ENCODE results near the gene ELK4.
A peak's percentile ranks its signal among the peaks of the same experiment; 100 is the strongest.

ELK4 gene

DNA sequence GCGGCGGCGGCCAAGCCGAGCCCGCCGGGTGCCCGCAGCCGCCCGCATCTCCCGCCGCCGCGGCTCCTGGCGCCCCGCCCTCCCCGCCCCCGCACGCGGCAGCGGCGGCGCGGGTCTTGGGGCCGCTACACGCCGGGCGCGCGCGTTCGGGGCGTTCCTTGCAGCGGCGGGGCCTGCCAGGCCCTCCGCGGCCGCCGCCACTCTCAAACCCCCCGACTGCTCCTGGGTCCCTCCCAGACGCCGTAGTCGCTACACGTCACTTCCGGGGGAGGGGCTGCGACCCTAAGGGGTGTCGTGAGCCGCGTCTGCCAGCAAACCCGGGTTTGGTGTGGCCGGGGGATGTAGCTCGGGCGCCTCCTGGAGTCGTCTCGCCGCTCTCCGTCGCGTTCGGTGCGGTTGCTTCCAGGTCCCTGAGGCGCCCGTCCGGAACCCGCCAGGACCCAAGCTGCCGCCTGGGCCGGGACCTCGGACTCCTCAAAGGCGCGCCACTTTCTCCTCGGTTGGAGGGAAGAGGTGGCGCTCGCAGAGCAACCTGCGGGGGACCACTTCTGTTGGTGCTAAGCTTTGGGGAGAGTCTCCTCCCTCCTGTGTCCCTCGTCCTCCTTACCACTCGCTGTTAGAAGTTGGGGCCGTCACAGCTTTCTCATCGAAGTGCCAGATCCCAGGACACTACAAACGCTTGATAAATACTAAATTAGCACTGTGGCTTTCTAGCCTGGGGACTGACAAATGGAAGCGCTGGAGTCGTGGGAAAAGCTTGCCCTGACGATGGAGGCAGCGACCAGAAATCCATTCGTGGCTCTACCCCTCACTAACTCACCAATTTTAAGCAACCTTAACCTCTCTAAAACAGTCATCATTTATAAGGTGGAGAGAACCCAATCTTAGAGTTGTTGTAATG lies at the start of gene ELK4:
TSS of gene ELK4 (minus strand) at position 244 of the 901 bp plus-strand sequence. CDS start 8,129 bp downstream, outside the sequence.
- peak; percentile 99 for DNase-seq

GRCh38 chr1:205681364-205681763 lies 49.6 kb upstream of the ELK4 start:
- no peak for DNase-seq

GRCh38 chr1:205680073-205680851 lies 48.5 kb upstream of the ELK4 start, which contains the start of gene SLC45A3:
Gene SLC45A3, minus strand, starts transcription at chr1:205680509. Its CDS starts 15,853 bp downstream, at chr1:205664656.
- DNase-seq, result no peak

DNA sequence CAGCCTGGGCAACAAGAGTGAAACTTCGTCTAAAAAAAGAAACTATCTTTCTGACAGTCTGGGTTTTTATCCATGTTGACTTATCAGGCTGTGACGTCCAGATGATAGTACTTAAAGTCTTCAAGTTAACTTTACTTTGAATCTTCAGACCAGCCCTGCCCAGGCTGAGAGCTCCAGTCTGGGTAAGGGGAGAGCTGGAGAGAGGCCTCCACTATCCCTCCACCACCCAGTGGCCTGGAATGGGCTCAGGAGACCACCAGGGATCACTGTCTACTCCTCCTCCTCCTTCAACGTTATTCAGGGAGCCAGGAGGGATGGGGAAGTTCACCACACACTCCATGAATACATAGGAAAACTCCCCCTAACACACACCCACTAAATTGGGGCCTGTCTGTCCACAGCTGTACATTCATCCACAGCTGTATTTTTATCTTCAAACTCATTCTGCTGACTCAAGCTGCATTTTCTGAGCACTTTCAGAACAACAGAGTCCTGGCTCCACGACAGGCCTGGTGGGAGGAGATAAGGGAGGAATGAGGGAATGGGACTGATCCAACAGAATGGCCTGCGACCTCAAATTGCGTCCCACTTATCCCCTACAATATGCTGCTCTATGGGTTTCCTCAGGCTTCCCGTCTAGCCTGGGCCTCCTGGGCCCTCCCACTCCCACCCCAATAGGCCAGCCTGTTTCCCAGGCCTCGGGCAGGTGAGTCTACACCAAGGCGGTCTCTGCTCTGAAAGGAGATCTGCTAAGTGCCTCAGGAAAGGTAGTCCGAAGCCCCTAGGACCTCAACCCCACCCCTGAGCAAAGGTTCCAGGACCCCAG lies 46.7 kb upstream of the ELK4 start:
- DNase-seq, result no peak

DNA sequence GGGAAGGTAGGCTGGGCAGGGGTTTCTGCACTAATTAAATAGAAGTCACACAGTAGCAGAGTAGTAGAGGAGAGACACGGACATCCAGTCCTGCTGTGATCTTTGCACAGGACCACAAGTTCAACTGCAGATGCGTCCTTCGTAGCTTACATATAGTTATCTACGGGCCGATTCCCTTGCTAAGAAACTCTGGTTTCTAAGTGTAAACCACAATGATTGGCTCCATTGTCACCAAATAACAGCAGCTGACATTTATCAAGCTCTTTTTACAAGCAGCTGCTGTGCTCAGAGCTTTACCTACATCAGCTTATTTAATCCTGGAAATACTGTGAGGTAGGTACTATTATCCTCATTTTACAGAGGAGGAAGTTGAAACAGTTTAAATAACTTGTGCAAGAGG lies 45.4 kb upstream of the ELK4 start:
- DNase-seq, result no peak

GRCh38 chr1:205676597-205676996 lies 44.8 kb upstream of the ELK4 start:
- DNase-seq, result no peak

- no peak for DNase-seq
Observed at GRCh38 chr1:205676002-205676401, 44.2 kb upstream of the ELK4 start.

GRCh38 chr1:205675247-205675646 lies 43.4 kb upstream of the ELK4 start:
- DNase-seq, result no peak

DNA sequence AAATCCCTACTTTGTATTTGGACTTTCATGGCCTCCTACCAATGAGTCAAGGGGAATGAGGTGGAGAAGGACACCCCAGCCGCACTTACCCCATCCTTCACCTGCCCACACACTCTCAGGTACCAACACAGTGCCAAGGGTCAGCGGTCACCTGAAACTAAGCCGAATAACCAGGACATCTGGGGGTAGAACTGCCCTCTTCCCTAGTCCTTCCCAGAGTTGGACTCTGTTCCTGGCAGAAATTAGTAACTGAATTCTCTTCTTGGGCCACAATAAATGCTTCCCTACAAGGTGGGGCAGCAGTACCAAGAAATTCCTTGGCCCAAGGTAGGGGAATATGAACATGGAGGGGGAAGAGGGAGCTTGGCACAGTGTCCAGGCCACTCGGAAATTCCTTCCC lies 41.2 kb upstream of the ELK4 start:
- DNase-seq, result no peak

DNA sequence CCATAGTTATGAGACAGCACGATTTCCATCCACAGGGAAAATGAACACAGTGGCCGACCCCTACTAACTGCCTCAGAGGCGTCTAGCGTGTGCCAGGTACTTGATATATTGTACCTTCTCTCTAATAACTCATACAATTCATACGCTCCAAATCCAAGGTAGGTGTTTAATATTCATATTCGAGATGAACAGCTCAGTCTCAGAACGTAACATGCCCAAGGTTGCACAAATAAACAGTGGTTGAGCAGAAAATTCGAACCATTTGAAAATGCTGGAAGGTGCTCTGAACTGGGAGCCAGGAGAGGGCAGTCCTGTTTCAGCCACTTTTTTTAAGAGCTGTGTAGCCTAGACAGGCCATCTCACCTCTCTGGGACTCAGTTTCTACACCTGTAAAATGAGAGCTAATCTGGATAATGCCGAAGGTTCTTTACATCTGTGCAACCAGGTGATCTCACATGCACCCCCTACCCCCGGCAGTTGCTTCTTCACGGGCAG lies 40.6 kb upstream of the ELK4 start:
- DNase-seq, result no peak

GRCh38 chr1:205670611-205671430 lies 39.0 kb upstream of the ELK4 start:
- DNase-seq, result no peak

DNA sequence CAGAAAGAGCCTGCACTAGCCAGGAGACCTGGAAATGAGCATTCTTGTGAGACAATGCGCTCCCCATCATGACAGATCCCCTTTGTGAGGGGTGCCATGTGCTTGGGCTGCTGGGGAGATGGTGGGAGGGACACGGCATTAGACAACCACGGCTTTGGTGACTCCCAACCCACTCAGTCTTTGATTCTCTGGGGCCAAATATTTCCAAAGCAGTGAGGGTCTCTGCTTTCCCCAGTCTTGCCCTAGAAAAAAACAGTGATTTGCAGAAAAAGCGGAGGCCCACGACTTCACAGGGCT lies 38.3 kb upstream of the ELK4 start:
- DNase-seq, result no peak

DNA sequence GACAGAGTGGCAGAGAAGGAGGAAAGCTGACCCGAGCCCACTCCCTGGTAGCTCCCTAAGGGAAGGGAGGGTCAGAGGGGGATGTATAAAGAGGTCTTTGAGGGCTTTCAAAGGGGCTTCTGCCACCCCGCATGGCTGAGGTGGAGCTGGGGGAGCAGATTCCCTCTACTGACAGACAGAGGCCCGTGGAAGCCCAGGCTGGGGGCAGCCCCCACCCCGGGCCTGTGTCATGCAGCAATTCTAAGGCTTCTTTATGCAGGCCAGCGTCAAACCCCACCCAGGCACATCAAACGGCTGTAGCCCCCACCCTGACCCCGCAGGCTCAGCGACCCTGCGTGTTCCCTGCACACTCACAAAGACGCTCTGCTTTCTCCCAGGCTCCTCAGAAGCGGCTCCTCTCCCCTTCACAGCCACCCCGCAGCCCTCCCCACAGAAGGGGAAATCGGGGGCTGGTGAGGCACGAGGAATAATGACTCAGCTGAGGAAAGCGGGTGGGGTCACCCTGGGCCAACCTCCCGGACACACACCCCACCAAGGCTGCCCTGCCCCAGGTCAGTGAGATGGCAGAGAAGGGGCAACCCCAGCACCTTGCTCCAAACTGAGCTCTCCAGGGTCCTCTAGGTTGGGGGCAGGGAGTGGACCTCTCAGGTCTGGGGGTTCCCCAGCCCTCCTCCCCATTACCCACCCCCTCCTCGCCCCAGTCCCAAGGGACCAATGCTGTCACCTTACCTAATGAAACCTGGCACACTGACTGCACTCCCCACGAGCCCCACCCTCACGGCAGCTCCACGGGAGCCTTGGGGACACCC lies 37.7 kb upstream of the ELK4 start:
- DNase-seq, result no peak

DNA sequence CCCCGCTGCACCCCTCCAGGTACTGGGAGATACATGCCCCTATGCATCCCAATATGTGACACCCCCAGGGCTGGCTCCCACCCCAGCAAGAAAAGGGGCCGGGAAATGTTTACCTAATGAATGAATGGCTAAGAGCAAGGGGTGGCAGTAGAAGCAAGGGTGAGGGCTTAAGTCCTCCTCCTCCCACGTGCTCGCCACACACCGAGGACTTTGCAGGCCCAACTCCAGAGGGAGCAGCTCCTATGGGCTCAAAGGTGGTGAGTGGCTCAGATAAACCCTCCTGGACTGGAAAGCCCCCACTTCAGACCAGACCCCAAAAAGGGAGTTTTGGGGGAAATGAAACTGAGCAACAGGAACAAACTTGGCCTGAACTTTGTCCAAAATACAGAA lies 37.1 kb upstream of the ELK4 start:
- DNase-seq, result no peak

- no peak for DNase-seq
Observed at GRCh38 chr1:205667909-205668643, 36.3 kb upstream of the ELK4 start.

DNA sequence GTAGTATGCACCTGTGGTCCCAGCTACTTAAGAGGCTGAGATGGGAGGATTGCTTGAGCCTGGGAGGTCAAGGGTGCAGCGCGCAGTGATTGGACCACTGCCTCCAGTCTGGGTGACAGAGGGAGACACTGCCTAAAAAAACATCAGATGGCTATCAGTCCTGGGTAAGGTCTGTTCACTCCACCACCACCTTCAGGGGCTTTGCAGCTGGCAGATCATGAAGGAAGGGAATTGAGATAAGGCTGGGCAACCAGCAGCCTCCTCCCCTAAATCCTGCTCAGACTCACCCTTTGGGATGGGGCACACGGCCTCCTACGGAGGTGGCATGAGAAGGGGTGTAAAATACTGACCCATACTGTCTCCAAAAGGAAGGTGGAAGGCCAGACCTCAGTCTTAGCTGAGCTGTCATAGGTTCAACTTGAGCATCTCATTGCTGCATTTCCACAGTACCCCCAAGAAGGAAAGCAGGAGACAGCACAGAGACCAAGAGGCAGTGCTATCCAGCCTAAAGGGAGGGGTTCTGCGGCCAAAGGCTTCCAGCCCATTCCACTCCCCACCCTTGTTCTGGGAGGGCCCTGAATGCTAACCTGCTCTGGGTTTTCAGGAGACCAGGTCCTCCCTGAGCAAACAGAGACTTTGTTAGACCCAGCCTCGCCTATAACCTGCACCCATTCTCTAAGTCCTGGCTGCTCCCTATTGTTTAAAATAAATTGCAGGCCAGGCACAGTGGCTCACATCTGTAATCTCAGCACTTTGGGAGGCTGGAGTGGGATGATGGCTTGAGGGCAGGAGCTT lies 34.8 kb upstream of the ELK4 start:
- DNase-seq, result no peak

DNA sequence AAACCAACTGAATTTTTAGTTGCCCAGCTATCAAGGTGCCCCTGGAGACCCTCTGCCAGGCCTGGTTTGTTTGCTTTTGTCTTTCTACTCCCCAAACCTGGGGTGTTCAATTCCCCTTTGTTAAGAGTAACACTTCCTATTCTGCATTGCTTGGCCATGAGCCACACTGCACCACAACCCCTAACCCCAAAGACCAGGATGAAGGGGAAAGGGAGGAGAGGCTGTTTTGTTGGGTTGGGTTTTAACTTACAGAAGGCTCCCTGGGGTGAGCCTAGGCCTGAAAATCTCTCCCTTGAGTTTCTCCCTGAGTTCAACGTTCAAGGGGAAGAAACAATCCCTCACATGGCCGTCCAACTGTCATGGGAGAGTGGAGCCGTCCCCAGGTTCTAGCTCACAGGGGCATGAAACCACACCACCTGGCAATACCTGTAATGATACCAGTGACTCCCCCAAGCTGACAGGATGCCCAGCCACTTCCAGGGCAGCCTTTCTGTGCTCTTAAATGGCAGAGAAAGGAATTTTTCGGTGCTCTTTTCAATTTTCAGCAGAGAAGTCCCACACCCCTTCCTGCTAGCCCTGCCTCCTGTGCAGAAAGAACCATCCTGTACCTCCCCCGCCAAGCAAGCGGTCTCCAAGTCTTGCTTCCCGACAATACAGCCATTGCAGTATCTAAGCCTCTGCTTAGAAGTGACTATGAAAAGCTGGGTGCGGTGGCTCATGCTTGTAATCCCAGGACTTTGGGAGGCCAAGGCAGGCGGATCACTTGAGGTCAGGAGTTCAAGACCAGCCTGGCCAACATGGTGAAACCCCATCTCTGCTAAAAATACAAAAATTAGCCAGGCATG lies 33.6 kb upstream of the ELK4 start:
- no peak for DNase-seq

DNA sequence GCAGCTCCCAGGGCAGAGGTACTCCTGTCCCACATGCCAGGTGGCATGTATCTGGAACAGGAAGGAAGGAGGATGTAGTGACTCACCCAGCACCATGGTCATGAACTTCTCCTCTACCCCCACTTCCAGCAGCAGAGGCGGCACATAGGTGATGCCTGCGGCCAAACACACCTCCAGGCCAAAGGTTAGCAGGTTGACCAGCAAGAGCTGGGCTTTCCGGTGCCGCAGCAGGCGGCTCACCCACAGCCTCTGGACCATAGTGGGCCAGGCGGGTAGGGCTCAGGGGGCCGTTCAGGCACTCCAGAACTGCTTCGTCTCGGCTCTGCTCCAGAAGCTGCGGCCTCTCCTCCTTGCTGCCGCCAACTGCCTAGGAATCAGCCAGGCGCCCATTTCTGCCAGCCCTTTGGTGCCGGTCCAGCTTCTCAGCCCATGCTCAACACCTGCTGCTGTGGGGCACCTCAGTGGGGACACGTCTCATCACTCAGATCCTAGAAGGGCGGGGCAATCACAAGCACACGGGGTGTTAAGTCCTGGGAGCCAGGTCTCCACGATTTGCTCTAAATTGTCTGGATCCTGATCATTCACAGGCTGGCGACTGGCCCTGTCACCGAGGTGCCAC lies 32.7 kb upstream of the ELK4 start:
- no peak for DNase-seq
